OCI-LY7 (cell line): ENCODE measurements around the gene RCAN3. TPM values are rescaled to one million over a fixed set of nuclear protein-coding genes. Genes with fewer than 3 reads are reported as not detected.

ENCODE experiments used
- Bru-seq: library from RNA; stranded (reverse); fragments of 400-500 nt; gene quantifications from one replicate; lab custom pipeline; 2021; lab: Mats Ljungman, UMichigan
- BruChase-seq, 2 experiments: library from RNA; stranded (reverse); fragments of 400-500 nt; gene quantifications; one replicate each; lab custom pipeline; 2021; lab: Mats Ljungman, UMichigan
- BruUV-seq: library from RNA; stranded (reverse); fragments of 400-500 nt; replicated peaks from 2 replicates; lab custom pipeline; 2021; lab: Mats Ljungman, UMichigan
- CTCF ChIA-PET: fragments of 300-600 bp; sonication (Branson Sonifier 250); formaldehyde crosslinking; loops from one replicate; lab custom pipeline; 2022; ENCODE audit warnings: antibody characterized with exemption; ENCODE audit not compliant: unreplicated experiment; lab: Charles Lee
- POLR2A ChIA-PET: fragments of 300-600 bp; sonication (Branson Sonifier 250); formaldehyde crosslinking; loops from one replicate; lab custom pipeline; 2022; ENCODE audit warnings: antibody characterized with exemption; lab: Charles Lee
- DNase-seq: peaks from one replicate; pipeline ENCODE4 v3.0.0-alpha.2; 2015; ENCODE audit warnings: low spot score
- H2AFZ ChIP-seq: fragments of 200-600 bp; sonication (generic), shearing (Covaris generic); 2 replicates; pipeline ENCODE4 v1.6.1; 2014; ENCODE audit warnings: mild to moderate bottlenecking, antibody characterized with exemption, low read length, moderate library complexity
- H3K27ac ChIP-seq: fragments of 200-600 bp; sonication (generic); 2 replicates; pipeline ENCODE4 v1.5.1; 2014; ENCODE audit warnings: mixed run types, low read depth, mild to moderate bottlenecking, moderate library complexity, low read length, inconsistent platforms; ENCODE audit not compliant: poor library complexity, severe bottlenecking
- H3K36me3 ChIP-seq: fragments of 200-600 bp; sonication (generic); 2 replicates; pipeline ENCODE4 v1.6.1; 2014; ENCODE audit warnings: mild to moderate bottlenecking, antibody characterized with exemption, low read length, moderate library complexity, mixed read lengths; ENCODE audit not compliant: insufficient read depth
- H3K4me1 ChIP-seq: fragments of 200-600 bp; sonication (generic); 2 replicates; pipeline ENCODE4 v1.5.1; 2014; ENCODE audit warnings: mild to moderate bottlenecking, low read length; ENCODE audit not compliant: insufficient read depth, poor library complexity, severe bottlenecking
- H3K4me2 ChIP-seq: fragments of 200-600 bp; sonication (generic); 2 replicates; pipeline ENCODE4 v1.6.1; 2014; ENCODE audit warnings: mild to moderate bottlenecking, low read length
- H3K4me3 ChIP-seq: fragments of 200-600 bp; sonication (generic); 2 replicates; pipeline ENCODE4 v1.5.1; 2014; ENCODE audit warnings: mild to moderate bottlenecking, low read depth, low read length; ENCODE audit not compliant: poor library complexity, severe bottlenecking
- H3K79me2 ChIP-seq: fragments of 200-600 bp; sonication (generic); 2 replicates; pipeline ENCODE4 v1.6.1; 2016; ENCODE audit warnings: low read depth, mild to moderate bottlenecking, low read length, moderate library complexity, mixed read lengths; ENCODE audit not compliant: insufficient read depth
- H3K9me2 ChIP-seq: fragments of 200-600 bp; sonication (generic); 2 replicates; pipeline ENCODE4 v1.6.1; 2016; ENCODE audit warnings: mild to moderate bottlenecking, low read length, mixed read lengths; ENCODE audit not compliant: insufficient read depth
- H3K9me3 ChIP-seq: fragments of 200-600 bp; sonication (generic); 2 replicates; pipeline ENCODE4 v1.6.1; 2014; ENCODE audit warnings: mild to moderate bottlenecking, mixed run types, low read length, mixed read lengths
- H4K20me1 ChIP-seq: fragments of 200-600 bp; sonication (generic); 2 replicates; pipeline ENCODE4 v1.6.1; 2014; ENCODE audit warnings: mild to moderate bottlenecking, antibody characterized with exemption, low read length, moderate library complexity, mixed read lengths; ENCODE audit not compliant: insufficient read depth
- EZH2phosphoT487 ChIP-seq: fragments of 200-600 bp; sonication (generic); IDR thresholded peaks from 2 replicates; pipeline ENCODE4 v1.6.1; 2018; ENCODE audit warnings: low read depth, borderline replicate concordance, mild to moderate bottlenecking, mixed run types, antibody characterized with exemption, low read length, moderate library complexity, mixed read lengths
- intact Hi-C: fragments of 100-400 bp; cut with micrococcal nuclease; formaldehyde crosslinking; loops from one replicate; pipeline ENCODE4 v1.10.0; 2022; ENCODE audit not compliant: unreplicated experiment
- long read RNA-seq: library from polyadenylated mRNA; stranded (forward); transcript quantifications from one replicate; pipeline ENCODE4 v2.0.0, GENCODE V29; 2022
- total RNA-seq, 2 experiments: library from RNA; depleted of rRNA in 1 of 2; stranded (reverse); fragments of >200 nt in 1 of 2; shearing (Covaris generic) in 1 of 2; gene quantifications; 2 replicates each; pipeline ENCODE4 v1.2.3, GENCODE V29; 2014 to 2022
- TF ChIP-seq, protein P1 (sequence below): fragments of 200-600 bp; sonication (generic); conservative IDR thresholded peaks from 2 replicates; pipeline ENCODE4 v1.5.1; 2014; ENCODE audit warnings: mild to moderate bottlenecking, antibody characterized with exemption, low read length, moderate library complexity, mixed read lengths

RCAN3 gene
- total RNA-seq (2014; rRNA removed; shearing (Covaris generic)) (13.0 and 22.9 TPM in 2 replicates), total RNA-seq (2022) (47.8 and 57.2 TPM in 2 replicates), Bru-seq, nascent RNA (percentile 76 among the genes with signal in this experiment), BruChase-seq, experiment 1, labeled RNA remaining after a 6-hour chase (percentile 91 among the genes with signal in this experiment), BruChase-seq, experiment 2, labeled RNA remaining after a 2-hour chase (percentile 89 among the genes with signal in this experiment)
- long read RNA-seq, full-length matches to known transcripts, result 69 of 122 reads
- long read RNA-seq, partial matches to known transcripts, result 0 of 122 reads
- long read RNA-seq, other reads (novel, unspliced or antisense), result 53 of 122 reads

DNA sequence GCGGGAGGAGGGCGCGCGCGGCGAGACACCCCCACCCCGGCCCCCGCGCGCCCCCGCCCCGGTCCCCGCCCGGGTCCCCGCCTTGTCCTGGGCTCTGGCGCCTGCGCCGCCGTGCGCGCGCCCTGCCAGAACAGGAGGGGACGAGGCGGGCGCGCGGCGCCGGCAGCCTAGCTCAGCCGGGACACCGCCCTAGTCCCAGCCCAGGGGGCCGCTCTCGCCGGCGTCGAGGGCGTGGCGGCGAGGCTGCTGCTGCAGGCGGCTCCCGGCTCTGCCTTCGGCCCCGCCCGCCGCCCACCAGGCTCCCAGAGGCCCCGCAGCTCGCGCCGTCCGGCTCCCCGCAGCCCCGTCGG, at the start of gene RCAN3:
RCAN3 (plus strand) TSS at position 128 of the 350 bp plus-strand sequence. CDS start 11,537 bp downstream, outside the sequence.
- POLR2A ChIA-PET, result interaction anchor here (0.6 to 4.1 kb wide), 9 partner anchors 16 to 137 kb away, joined by 3 to 29 read pairs (median 5); no protein-coding TSS in a partner anchor
- no peaks in the 10 kb centered on the region for H3K9me3 ChIP-seq
- TF ChIP-seq, protein P1, sequence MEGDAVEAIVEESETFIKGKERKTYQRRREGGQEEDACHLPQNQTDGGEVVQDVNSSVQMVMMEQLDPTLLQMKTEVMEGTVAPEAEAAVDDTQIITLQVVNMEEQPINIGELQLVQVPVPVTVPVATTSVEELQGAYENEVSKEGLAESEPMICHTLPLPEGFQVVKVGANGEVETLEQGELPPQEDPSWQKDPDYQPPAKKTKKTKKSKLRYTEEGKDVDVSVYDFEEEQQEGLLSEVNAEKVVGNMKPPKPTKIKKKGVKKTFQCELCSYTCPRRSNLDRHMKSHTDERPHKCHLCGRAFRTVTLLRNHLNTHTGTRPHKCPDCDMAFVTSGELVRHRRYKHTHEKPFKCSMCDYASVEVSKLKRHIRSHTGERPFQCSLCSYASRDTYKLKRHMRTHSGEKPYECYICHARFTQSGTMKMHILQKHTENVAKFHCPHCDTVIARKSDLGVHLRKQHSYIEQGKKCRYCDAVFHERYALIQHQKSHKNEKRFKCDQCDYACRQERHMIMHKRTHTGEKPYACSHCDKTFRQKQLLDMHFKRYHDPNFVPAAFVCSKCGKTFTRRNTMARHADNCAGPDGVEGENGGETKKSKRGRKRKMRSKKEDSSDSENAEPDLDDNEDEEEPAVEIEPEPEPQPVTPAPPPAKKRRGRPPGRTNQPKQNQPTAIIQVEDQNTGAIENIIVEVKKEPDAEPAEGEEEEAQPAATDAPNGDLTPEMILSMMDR, result no peak
- no peak for TF ChIP-seq EZH2phosphoT487
- H3K9me2 ChIP-seq, result no peaks in the 10 kb centered on the region
- intact Hi-C loops, result loop anchor here (2.0 to 5.0 kb wide), 5 partner anchors 20 to 315 kb away; partner anchors contain the start of genes IFNLR1 and SRRM1
- peak; percentile 94 for DNase-seq
- H3K79me2 ChIP-seq, result peaks cover 44% of the 10 kb centered on the region
- H3K36me3 ChIP-seq, result no peaks in the 10 kb centered on the region
- no TSS peak for BruUV-seq
- H3K4me2 ChIP-seq, result peak within 1 kb of the TSS; percentile 80
- peak within 1 kb of the TSS; percentile 84 for H3K4me3 ChIP-seq
- peak within 1 kb of the TSS; percentile 64 for H2AFZ ChIP-seq
- H3K27ac ChIP-seq, result peak within 1 kb of the TSS; percentile 72
- H3K4me1 ChIP-seq, result peaks cover 59% of the 10 kb centered on the region
- CTCF ChIA-PET, result no interaction called here
- no peaks in the 10 kb centered on the region for H4K20me1 ChIP-seq

DNA sequence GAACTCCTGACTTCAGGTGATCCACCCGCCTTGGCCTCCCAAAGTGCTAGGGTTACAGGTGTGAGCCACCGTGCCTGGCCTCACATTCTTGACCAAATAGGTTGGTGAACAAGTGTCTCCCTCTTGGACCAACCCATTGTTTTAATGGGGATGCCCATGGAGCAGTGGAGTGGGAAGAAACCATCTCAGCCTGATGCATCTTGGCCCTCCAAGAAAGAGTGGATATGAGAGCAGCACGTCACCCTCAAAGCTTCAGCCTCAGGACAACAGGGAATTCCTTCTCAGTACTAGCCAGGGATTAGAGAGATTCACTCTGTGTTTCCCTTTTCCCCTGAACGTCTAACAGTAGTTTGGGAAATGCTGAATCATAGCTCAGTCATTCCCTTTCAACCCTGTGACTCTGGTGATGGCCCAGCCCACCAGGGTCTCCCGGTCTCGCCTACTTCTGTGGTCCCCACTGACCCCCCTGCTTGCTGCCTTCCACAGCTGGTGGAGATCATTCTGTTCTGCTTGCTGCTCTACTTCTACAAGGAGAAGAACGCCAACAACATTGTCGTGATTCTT, 49.6 kb upstream of the RCAN3 start:
- TF ChIP-seq, protein P1, result no peak
- no peak for TF ChIP-seq EZH2phosphoT487
- intact Hi-C loops, result no loop called here
- H3K4me1 ChIP-seq, result peaks cover 29% of the 10 kb centered on the region
- DNase-seq, result no peak
- H2AFZ ChIP-seq, result no peak overlapping the region
- ChIA-PET CTCF (no interaction called here), POLR2A (interaction anchor here (1.0 to 1.3 kb wide), 3 partner anchors 12 to 28 kb away, joined by 3 to 4 read pairs (median 3); no protein-coding TSS in a partner anchor)
- H3K4me3 ChIP-seq, result no peak overlapping the region
- H3K9me2 ChIP-seq, result no peaks in the 10 kb centered on the region
- no peaks in the 10 kb centered on the region for H3K9me3 ChIP-seq
- no peaks in the 10 kb centered on the region for H3K79me2 ChIP-seq
- no peaks in the 10 kb centered on the region for H4K20me1 ChIP-seq
- peaks cover 19% of the 10 kb centered on the region for H3K36me3 ChIP-seq
- BruUV-seq, result no TSS peak
- no peak overlapping the region for H3K27ac ChIP-seq
- no peak overlapping the region for H3K4me2 ChIP-seq
